ENCODE measurements around the gene IRS2.

Gene IRS2

DNA sequence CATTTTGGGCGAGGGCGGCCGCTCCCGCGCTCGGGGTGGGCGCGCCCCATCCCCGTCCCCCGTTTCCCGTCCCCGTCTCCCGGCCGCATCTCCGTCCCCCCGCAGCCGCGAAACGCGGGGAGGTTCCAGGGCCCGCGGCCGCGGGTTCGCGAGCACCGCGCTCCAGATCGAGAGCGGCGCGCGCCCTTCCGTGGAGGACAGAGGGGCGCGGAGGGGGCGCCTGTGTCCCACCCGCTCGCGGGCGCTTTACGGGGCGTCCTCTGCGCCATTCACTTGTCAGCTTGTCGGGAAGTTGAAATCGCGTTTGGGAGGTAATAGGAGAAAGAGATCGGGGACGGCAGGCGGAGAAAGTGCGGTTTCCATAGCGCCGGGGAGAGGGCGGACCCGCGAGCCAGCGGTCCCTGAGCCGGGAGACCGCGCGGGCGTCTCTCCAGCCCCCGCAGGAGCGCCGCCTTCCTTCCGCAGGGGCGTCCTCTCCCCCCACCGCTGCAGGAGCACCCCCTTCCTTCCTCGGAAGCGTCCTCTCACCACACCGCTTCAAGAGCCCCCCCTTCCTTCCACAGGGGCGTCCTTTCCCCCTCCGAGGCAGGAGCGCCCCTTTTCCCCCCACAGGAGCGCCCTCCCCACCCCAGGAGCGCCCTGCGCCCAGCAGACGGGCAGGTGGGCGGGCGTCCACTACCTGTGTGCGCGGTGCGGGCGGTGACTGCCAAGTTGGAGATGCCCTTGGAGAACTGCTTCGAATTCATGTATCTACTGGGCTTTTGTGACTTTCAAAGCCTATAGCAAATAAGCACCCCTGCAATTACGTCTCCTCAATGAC lies 962 bp upstream of the IRS2 start:
- H2AFZ ChIP-seq (ENCODE audit: low read depth, low read length), result peak overlapping the region; percentile 73
- H3K14ac ChIP-seq (ENCODE audit: low read length in 2 of 2), result peak overlapping the region in 1 of 2 experiments; percentile 66
- H3K18ac ChIP-seq (ENCODE audit: low read depth in 1 of 2, low read length in 2 of 2), result peak overlapping the region; percentile 77 to 84
- peak overlapping the region; percentile 94 for H2BK120ac ChIP-seq (ENCODE audit: low read depth, low read length)
- H3K4me2 ChIP-seq (ENCODE audit: low read length, poor library complexity, severe bottlenecking), result peak overlapping the region; percentile 93
- WGBS, result 2% methylated on average over 50 of the region's 86 CpGs
- H2BK15ac ChIP-seq (ENCODE audit: low read depth, poor library complexity, severe bottlenecking), result peak overlapping the region; percentile 97
- H3K4ac ChIP-seq (ENCODE audit: low read depth in 1 of 2, low read length in 2 of 2), result peak overlapping the region; percentile 2 to 64
- H3K23ac ChIP-seq (ENCODE audit: low read length in 2 of 2), result no peak overlapping the region
- H3K9me3 ChIP-seq (ENCODE audit: control insufficient read depth, low read length), result no peaks in the 10 kb centered on the region
- peak overlapping the region; percentile 72 for H4K91ac ChIP-seq (ENCODE audit: low read length)
- peaks cover 14% of the 10 kb centered on the region for H3K79me1 ChIP-seq (replicated peaks; ENCODE audit: low read length, poor library complexity, severe bottlenecking)
- DNase-seq, result peak; percentile 63
- H4K8ac ChIP-seq (ENCODE audit: low read length), result peak overlapping the region; percentile 69
- H3K4me1 ChIP-seq (ENCODE audit: control insufficient read depth, insufficient read depth, low read depth, low read length), result peaks cover 27% of the 10 kb centered on the region
- peak overlapping the region; percentile 85 for H3K9ac ChIP-seq (ENCODE audit: low read length)
- peaks cover 0 to 21% of the 10 kb centered on the region in 2 experiments for H3K36me3 ChIP-seq (ENCODE audit: control insufficient read depth in 1 of 2, insufficient read depth in 2 of 2, low read depth in 1 of 2, low read length in 2 of 2)
- H2BK12ac ChIP-seq (ENCODE audit: low read length in 2 of 2), result peak overlapping the region in 1 of 2 experiments; percentile 29
- no peak overlapping the region for H3K27ac ChIP-seq (ENCODE audit: low read length, poor library complexity, severe bottlenecking)
- no peak overlapping the region for H2BK5ac ChIP-seq (ENCODE audit: low read depth, low read length, poor library complexity, severe bottlenecking)
- no peak overlapping the region for H2AK5ac ChIP-seq (ENCODE audit: low read length, severe bottlenecking)
- H3K4me3 ChIP-seq (ENCODE audit: insufficient read depth in 1 of 2, low read depth in 1 of 2, low read length in 2 of 2), result peak overlapping the region; percentile 79 to 85
- H3K27me3 ChIP-seq (ENCODE audit: control insufficient read depth in 1 of 2, insufficient read depth in 1 of 2, low read length in 2 of 2), result no peaks in the 10 kb centered on the region

DNA sequence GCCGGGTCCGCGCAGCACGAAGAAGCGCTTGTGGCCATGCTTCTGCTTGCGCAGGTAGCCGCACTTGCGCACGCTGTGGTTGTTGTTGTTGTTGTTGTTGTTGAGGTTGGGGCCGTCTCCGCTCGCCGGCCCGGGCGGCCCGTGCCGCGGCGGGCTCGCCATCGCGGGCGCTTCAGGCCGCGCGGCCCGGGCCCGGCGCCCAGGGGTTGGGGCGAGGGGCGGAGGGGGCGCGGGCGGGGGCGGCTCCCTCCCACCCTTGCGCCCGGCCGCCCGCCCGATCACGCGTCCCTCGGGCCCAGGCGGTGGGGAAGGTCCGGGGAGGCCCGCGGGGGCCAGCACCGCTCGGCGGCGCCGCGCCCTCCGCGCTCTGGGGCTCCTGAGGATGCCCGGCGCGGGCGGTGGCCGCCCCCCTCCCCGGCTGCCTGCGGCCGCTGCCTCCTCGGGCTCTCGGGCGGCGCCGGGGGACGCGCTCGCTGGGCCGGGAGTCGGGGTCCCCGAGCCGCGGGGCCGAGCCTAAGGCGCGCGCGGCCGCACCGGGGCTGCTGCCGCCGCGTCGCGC lies 412 bp downstream of the IRS2 start:
- H2BK12ac ChIP-seq (ENCODE audit: low read length in 2 of 2), result peak overlapping the region in 1 of 2 experiments; percentile 85
- no peaks in the 10 kb centered on the region for H3K27me3 ChIP-seq (ENCODE audit: control insufficient read depth in 1 of 2, insufficient read depth in 1 of 2, low read length in 2 of 2)
- peak overlapping the region; percentile 84 to 89 for H3K18ac ChIP-seq (ENCODE audit: low read depth in 1 of 2, low read length in 2 of 2)
- H3K4me1 ChIP-seq (ENCODE audit: control insufficient read depth, insufficient read depth, low read depth, low read length), result peaks cover 34% of the 10 kb centered on the region
- peaks cover 8 to 35% of the 10 kb centered on the region in 2 experiments for H3K36me3 ChIP-seq (ENCODE audit: control insufficient read depth in 1 of 2, insufficient read depth in 2 of 2, low read depth in 1 of 2, low read length in 2 of 2)
- H2AFZ ChIP-seq (ENCODE audit: low read depth, low read length), result peak overlapping the region; percentile 66
- H3K27ac ChIP-seq (ENCODE audit: low read length, poor library complexity, severe bottlenecking), result no peak overlapping the region
- 3% methylated on average over 13 of the region's 88 CpGs for WGBS
- H2AK5ac ChIP-seq (ENCODE audit: low read length, severe bottlenecking), result no peak overlapping the region
- peak overlapping the region; percentile 71 for H3K9ac ChIP-seq (ENCODE audit: low read length)
- H3K23ac ChIP-seq (ENCODE audit: low read length in 2 of 2), result peak overlapping the region; percentile 90 to 98
- no peaks in the 10 kb centered on the region for H3K9me3 ChIP-seq (ENCODE audit: control insufficient read depth, low read length)
- H4K8ac ChIP-seq (ENCODE audit: low read length), result peak overlapping the region; percentile 88
- peak overlapping the region; percentile 61 for H2BK120ac ChIP-seq (ENCODE audit: low read depth, low read length)
- peak overlapping the region in 1 of 2 experiments; percentile 57 for H3K14ac ChIP-seq (ENCODE audit: low read length in 2 of 2)
- peak overlapping the region; percentile 75 for H2BK5ac ChIP-seq (ENCODE audit: low read depth, low read length, poor library complexity, severe bottlenecking)
- H2BK15ac ChIP-seq (ENCODE audit: low read depth, poor library complexity, severe bottlenecking), result no peak overlapping the region
- H3K4ac ChIP-seq (ENCODE audit: low read depth in 1 of 2, low read length in 2 of 2), result peak overlapping the region in 1 of 2 experiments; percentile 6
- peak overlapping the region; percentile 61 for H4K91ac ChIP-seq (ENCODE audit: low read length)
- peak overlapping the region; percentile 92 for H3K4me2 ChIP-seq (ENCODE audit: low read length, poor library complexity, severe bottlenecking)
- peak overlapping the region; percentile 76 to 79 for H3K4me3 ChIP-seq (ENCODE audit: insufficient read depth in 1 of 2, low read depth in 1 of 2, low read length in 2 of 2)
- DNase-seq, result no peak
- H3K79me1 ChIP-seq (replicated peaks; ENCODE audit: low read length, poor library complexity, severe bottlenecking), result peaks cover 23% of the 10 kb centered on the region

DNA sequence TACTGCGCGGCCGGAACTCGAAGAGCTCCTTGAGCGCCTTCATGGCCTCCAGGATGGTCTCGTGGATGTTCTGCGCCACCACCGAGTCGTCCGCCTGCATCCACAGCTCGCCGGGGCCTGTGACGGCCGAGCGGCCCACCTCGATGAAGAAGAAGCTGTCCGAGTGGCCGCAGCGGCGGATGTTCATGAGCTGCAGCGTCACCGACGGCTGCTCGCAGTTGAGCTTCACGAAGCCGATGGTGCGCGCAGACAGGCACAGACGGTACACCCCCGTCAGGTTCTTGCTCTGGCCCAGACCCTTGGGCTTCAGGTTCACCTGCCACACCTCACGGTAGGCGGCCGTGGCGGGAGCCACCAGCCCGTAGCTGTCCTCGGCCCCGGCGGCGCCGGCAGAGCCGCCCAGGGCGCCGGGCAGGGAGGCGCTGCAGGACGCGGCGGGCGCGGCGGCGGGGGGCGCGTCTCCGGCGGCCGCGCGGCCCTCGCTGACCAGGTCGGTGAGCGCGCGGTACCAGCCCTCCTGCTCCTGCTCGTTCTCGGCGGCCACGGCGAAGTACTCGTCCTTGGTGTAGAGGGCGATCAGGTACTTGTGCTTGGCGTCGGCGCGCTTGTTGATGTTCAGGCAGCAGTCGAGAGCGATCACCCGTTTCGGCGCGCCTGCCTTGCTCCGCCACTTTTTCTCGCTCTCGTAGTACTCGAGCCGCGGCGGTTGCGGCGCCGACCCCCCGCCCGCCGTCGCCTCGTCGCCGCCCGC lies 1.1 kb downstream of the IRS2 start:
- Histone ChIP-seq H3K79me1 (replicated peaks; ENCODE audit: low read length, poor library complexity, severe bottlenecking) (peaks cover 23% of the 10 kb centered on the region), H3K23ac (ENCODE audit: low read length in 2 of 2) (peak overlapping the region; percentile 90 to 98), H3K27ac (ENCODE audit: low read length, poor library complexity, severe bottlenecking) (no peak overlapping the region), H3K9ac (ENCODE audit: low read length) (peak overlapping the region; percentile 64), H3K18ac (ENCODE audit: low read depth in 1 of 2, low read length in 2 of 2) (peak overlapping the region; percentile 89), H3K4me1 (ENCODE audit: control insufficient read depth, insufficient read depth, low read depth, low read length) (peaks cover 34% of the 10 kb centered on the region), H2BK120ac (ENCODE audit: low read depth, low read length) (peak overlapping the region; percentile 5), H3K4me2 (ENCODE audit: low read length, poor library complexity, severe bottlenecking) (peak overlapping the region; percentile 92), H2AFZ (ENCODE audit: low read depth, low read length) (peak overlapping the region; percentile 66), H3K9me3 (ENCODE audit: control insufficient read depth, low read length) (no peaks in the 10 kb centered on the region), H4K8ac (ENCODE audit: low read length) (peak overlapping the region; percentile 88), H2BK15ac (ENCODE audit: low read depth, poor library complexity, severe bottlenecking) (no peak overlapping the region), H2AK5ac (ENCODE audit: low read length, severe bottlenecking) (no peak overlapping the region), H3K14ac (ENCODE audit: low read length in 2 of 2) (peak overlapping the region in 1 of 2 experiments; percentile 57), H3K4ac (ENCODE audit: low read depth in 1 of 2, low read length in 2 of 2) (peak overlapping the region; percentile 6 to 87), H3K4me3 (ENCODE audit: insufficient read depth in 1 of 2, low read depth in 1 of 2, low read length in 2 of 2) (peak overlapping the region; percentile 76 to 79), H3K36me3 (ENCODE audit: control insufficient read depth in 1 of 2, insufficient read depth in 2 of 2, low read depth in 1 of 2, low read length in 2 of 2) (peaks cover 13 to 35% of the 10 kb centered on the region in 2 experiments), H4K91ac (ENCODE audit: low read length) (peak overlapping the region; percentile 43), H2BK5ac (ENCODE audit: low read depth, low read length, poor library complexity, severe bottlenecking) (peak overlapping the region; percentile 75), H3K27me3 (ENCODE audit: control insufficient read depth in 1 of 2, insufficient read depth in 1 of 2, low read length in 2 of 2) (no peaks in the 10 kb centered on the region), H2BK12ac (ENCODE audit: low read length in 2 of 2) (peak overlapping the region in 1 of 2 experiments; percentile 85)
- peak; percentile 69 for DNase-seq
- WGBS, result 2% methylated on average over 96 of the region's 98 CpGs

All from mesenchymal stem cell (in vitro differentiated cells and primary cell).